NCI-H82 (cell line): ENCODE data around the gene PCDHGB4.
"Not testable (repeated sequence)": the region's sequence is repeated elsewhere in the genome, so short reads cannot be mapped to it uniquely, and the experiment has no call there.

Experiments
- DNase-seq: peaks from one replicate; lab custom pipeline; 2025; lab: John Stamatoyannopoulos, UW

PCDHGB4 gene

GRCh38 chr5:141398608-141399007, 11.1 kb downstream of the PCDHGB4 start:
- DNase-seq = no peak

- no peak for DNase-seq
These were observed 12.2 kb downstream of the PCDHGB4 start for GRCh38 chr5:141399555-141400258.

DNA sequence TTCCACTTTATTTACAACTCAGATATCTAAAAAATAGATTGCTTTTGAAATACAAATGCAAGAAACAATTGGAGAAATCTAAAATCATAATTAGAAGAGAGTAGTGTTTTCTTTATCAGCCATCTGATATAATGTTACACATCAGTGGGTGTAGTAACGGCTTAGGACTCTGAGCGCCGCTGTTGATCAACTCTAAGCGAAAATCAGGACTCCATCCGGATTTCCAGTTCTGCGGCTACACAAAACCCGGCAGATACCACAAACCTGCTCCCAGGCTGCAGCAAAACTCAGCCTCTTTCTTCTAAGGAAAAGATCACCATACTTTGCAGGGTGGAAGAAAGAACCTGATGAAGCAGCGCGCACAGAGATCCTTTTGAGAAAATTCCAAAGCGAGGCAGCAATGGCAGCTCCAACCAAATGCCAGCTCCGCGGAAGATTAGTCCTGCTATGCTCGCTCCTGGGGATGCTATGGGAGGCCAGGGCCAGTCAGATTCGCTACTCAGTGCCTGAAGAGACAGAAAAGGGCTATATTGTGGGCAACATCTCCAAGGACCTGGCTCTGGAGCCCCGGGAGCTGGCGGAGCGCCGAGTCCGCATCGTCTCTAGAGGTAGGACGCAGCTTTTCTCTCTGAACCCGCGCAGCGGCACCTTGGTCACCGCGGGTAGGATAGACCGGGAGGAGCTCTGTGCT, 15.2 kb downstream of the PCDHGB4 start, which contains the start of gene PCDHGA9:
Gene PCDHGA9 (plus strand): TSS at position 226 of the 691 bp plus-strand sequence. CDS start 175 bp downstream, at position 401.
- DNase-seq = peak; percentile 32

- no peak for DNase-seq
These were observed 15.9 kb downstream of the PCDHGB4 start for GRCh38 chr5:141403387-141403786.

DNA sequence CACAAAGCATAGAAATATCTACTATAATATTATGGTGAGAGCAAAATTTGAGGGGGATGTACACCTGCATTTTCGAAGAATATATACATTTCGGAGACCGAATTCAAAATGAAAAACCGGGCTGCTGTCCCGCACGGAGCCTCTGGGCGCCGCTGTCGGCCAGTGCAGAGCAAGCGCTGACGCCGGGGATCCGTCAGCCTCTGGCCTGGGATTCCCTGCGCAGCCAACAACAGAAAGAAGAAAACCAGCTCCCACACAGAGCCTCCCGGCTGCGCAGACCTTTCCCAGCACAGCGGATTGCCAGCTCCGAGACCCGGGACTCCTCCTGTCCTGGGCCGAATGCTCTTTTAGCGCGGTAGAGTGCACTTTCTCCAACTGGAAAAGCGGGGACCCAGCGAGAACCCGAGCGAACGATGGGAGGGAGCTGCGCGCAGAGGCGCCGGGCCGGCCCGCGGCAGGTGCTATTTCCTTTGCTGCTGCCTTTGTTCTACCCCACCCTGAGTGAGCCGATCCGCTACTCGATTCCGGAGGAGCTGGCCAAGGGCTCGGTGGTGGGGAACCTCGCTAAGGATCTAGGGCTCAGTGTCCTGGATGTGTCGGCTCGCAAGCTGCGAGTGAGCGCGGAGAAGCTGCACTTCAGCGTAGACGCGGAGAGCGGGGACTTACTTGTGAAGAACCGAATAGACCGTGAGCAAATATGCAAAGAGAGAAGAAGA, 20.4 kb downstream of the PCDHGB4 start, which contains the start of gene PCDHGB6:
Gene PCDHGB6 (plus strand): TSS at position 232 of the 716 bp plus-strand sequence. CDS start 182 bp downstream, at position 414.
- peak; percentile 52 for DNase-seq

DNA sequence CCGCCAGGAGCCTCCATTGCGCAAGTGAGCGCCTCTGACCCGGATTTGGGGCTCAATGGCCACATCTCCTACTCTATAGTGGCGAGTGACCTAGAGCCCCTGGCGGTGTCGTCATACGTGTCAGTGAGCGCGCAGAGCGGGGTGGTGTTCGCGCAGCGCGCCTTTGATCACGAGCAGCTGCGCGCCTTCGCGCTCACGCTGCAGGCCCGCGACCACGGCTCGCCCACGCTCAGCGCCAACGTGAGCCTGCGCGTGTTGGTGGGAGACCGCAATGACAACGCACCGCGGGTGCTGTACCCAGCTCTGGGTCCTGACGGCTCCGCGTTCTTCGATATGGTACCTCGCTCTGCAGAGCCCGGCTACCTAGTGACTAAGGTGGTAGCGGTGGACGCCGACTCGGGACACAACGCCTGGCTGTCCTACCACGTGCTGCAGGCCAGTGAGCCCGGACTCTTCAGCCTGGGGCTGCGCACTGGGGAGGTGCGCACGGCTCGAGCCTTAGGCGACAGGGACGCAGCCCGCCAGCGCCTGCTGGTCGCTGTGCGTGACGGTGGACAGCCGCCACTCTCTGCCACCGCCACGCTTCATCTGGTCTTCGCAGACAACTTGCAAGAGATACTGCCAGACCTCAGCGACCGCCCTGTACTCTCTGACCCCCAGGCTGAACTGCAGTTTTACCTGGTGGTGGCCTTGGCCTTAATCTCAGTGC, 22.3 kb downstream of the PCDHGB4 start:
- DNase-seq = no peak

DNA sequence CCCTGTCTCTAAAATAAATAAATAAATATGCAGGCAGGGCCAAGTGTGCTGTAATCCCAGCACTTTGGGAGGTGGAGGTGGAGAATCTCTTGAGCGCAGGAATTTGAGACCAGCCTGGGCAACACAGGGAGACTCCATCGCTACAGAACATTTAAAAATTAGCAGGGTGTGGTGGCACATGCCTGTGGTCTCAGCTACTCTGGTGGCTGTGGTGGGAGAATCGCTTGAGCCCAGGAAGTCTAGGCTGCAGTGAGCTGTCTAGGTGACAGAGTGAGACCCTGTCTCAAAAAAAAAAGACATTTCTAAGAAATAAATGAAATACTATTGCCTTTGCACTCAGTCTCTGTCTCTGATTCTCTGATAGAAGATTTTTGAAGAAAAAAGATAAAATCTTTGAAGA, 24.1 kb downstream of the PCDHGB4 start:
- no peak for DNase-seq

DNA sequence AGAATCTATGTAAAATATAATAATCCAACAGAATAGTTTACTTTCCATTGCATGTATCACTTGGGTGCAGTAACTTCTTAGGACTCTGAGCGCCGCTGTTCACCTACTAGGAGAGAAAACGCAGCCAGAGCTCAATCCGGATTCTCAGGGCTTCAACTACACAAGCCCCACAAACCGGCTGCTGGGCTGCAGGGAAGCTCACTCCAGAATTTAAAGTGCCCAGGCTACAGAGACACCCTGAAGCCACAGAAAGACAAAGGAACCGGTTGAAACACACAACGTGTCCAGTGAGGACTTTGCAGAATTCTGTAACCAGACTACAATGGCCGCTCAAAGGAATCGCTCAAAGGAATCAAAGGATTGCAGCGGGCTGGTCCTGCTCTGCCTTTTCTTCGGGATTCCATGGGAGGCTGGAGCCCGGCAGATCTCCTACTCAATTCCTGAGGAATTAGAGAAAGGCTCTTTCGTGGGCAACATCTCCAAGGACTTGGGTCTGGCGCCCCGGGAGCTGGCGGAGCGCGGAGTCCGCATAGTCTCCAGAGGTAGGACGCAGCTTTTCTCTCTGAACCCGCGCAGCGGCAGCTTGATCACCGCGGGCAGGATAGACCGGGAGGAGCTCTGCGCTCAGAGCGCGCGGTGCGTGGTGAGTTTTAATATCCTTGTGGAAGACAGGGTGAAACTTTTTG, 25.5 kb downstream of the PCDHGB4 start, which contains the start of gene PCDHGA10:
Gene PCDHGA10 (plus strand): TSS at position 134 of the 686 bp plus-strand sequence. CDS start 189 bp downstream, at position 323.
- DNase-seq = peak; percentile 47

DNA sequence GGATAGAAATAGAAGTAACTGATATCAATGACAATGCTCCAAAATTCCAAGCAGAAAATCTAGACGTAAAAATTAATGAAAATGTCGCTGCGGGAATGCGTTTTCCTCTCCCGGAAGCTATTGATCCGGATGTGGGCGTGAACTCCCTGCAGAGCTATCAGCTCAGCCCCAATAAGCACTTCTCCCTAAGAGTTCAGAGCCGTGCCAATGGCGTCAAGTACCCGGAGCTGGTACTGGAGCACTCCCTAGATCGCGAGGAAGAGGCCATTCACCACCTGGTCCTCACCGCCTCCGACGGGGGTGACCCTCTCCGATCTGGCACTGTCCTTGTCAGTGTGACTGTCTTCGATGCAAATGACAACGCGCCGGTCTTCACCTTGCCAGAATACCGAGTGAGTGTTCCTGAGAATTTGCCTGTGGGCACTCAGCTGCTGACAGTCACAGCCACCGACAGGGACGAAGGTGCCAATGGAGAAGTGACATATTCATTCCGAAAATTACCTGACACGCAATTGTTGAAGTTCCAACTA, 26.1 kb downstream of the PCDHGB4 start:
- no peak for DNase-seq

DNA sequence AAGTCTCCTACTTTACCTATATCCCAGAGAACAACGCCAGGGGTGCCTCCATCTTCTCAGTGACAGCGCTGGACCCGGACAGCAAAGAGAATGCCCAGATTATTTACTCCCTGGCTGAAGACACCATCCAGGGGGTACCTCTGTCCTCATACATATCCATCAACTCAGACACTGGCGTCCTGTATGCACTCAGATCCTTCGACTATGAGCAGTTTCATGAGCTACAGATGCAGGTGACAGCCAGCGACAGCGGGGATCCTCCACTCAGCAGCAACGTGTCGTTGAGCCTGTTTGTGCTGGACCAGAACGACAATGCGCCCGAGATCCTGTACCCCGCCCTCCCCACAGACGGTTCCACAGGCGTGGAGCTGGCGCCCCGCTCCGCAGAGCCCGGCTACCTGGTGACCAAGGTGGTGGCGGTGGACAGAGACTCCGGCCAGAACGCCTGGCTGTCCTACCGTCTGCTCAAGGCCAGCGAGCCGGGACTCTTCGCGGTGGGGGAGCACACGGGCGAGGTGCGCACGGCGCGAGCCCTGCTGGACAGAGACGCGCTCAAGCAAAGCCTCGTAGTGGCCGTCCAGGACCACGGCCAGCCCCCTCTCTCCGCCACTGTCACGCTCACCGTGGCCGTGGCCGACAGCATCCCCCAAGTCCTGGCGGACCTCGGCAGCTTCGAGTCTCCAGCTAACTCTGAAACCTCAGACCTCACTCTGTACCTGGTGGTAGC, 27.2 kb downstream of the PCDHGB4 start:
- DNase-seq = not testable (repeated sequence)

DNA sequence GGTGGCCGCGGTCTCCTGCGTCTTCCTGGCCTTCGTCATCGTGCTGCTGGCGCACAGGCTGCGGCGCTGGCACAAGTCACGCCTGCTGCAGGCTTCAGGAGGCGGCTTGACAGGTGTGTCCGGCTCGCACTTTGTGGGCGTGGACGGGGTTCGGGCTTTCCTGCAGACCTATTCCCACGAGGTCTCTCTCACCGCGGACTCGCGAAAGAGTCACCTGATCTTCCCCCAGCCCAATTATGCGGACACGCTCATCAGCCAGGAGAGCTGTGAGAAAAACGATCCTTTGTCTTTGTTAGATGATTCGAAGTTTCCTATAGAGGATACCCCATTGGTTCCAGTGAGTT, 27.7 kb downstream of the PCDHGB4 start:
- not testable (repeated sequence) for DNase-seq

GRCh38 chr5:141417494-141418172, 30.1 kb downstream of the PCDHGB4 start, which contains the start of gene PCDHGB7:
Gene PCDHGB7, plus strand, starts transcription at chr5:141417677. Its CDS starts 183 bp downstream, at chr5:141417860.
- peak; percentile 27 for DNase-seq

GRCh38 chr5:141419074-141419880, 31.8 kb downstream of the PCDHGB4 start:
- no peak for DNase-seq

DNA sequence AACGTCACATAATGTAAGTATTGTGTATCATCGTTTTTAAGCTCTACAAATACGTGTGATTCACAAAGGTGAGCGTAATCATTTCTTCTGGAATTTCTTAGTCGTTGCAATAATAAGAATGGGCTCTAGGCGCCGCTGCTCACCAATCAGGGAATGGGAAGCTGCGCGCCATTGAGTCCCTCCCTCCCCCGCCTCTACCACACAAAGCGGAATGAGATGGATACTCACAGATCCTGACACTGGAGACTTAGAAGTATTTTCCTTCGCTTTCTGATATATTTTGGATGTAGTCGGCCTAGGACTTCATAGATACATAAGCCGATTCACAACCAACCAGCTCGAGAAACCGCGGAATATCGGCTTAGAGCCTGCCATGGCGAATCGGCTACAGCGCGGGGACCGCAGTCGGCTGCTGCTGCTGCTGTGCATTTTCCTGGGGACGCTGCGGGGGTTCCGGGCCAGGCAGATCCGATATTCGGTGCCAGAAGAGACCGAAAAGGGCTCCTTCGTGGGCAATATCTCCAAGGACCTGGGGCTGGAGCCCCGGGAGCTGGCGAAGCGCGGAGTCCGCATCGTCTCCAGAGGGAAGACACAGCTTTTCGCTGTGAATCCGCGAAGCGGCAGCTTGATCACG, 33.5 kb downstream of the PCDHGB4 start, which contains the start of gene PCDHGA11:
Gene PCDHGA11 (plus strand): TSS at position 197 of the 634 bp plus-strand sequence. CDS start 177 bp downstream, at position 374.
- peak; percentile 9 for DNase-seq

DNA sequence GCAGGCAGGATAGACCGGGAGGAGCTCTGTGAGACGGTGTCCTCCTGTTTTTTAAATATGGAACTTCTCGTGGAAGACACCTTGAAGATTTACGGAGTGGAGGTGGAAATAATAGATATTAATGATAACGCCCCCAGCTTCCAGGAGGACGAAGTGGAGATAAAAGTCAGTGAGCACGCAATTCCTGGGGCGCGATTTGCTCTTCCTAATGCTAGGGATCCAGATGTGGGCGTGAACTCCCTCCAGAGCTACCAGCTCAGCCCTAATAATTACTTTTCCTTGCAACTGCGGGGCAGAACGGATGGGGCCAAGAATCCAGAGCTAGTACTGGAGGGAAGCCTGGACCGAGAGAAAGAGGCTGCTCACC, 34.0 kb downstream of the PCDHGB4 start:
- DNase-seq = no peak

DNA sequence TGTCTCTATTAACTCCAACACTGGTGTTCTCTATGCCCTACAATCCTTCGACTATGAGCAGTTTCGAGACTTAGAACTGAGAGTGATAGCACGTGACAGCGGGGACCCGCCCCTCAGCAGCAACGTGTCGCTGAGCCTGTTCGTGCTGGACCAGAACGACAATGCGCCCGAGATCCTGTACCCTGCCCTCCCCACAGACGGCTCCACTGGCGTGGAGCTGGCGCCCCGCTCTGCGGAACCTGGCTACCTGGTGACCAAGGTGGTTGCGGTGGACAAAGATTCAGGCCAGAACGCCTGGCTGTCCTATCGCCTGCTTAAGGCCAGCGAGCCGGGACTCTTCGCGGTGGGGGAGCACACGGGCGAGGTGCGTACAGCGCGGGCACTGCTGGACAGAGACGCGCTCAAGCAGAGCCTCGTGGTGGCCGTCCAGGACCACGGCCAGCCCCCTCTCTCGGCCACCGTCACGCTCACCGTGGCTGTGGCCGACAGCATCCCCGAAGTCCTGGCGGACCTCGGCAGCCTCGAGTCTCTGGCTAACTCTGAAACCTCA, 35.3 kb downstream of the PCDHGB4 start:
- DNase-seq = no peak

DNA sequence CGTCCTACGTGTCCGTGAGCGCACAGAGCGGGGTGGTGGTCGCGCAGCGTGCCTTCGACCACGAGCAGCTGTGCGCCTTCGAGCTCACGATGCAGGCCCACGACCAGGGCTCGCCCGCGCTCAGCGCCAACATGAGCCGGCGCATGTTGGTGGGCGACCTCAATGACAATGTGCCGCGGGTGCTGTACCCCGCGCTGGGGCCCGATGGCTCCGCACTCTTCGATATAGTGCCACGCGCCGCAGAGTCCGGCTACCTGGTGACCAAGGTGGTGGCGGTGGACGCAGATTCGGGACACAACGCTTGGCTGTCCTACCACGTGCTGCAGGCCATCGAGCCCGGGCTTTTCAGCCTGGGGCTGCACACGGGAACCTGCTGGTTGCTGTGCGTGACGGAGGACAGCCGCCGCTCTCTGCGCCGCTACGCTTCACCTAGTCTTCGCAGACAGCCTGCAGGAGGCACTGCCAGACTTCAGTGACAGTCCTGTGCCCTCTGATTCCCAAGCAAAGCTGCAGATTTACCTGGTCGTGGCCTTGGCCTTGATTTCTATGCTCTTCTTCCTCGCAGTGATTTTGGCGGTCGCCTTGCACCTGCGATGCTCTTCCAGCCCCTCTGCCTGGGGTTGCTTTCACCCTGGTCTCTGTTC, 40.4 kb downstream of the PCDHGB4 start:
- no peak for DNase-seq
